ENCODE results near the gene OAS3.
"Not testable (repeated sequence)": the region's sequence is repeated elsewhere in the genome, so short reads cannot be mapped to it uniquely, and the experiment has no call there.

The OAS3 gene, protein sequence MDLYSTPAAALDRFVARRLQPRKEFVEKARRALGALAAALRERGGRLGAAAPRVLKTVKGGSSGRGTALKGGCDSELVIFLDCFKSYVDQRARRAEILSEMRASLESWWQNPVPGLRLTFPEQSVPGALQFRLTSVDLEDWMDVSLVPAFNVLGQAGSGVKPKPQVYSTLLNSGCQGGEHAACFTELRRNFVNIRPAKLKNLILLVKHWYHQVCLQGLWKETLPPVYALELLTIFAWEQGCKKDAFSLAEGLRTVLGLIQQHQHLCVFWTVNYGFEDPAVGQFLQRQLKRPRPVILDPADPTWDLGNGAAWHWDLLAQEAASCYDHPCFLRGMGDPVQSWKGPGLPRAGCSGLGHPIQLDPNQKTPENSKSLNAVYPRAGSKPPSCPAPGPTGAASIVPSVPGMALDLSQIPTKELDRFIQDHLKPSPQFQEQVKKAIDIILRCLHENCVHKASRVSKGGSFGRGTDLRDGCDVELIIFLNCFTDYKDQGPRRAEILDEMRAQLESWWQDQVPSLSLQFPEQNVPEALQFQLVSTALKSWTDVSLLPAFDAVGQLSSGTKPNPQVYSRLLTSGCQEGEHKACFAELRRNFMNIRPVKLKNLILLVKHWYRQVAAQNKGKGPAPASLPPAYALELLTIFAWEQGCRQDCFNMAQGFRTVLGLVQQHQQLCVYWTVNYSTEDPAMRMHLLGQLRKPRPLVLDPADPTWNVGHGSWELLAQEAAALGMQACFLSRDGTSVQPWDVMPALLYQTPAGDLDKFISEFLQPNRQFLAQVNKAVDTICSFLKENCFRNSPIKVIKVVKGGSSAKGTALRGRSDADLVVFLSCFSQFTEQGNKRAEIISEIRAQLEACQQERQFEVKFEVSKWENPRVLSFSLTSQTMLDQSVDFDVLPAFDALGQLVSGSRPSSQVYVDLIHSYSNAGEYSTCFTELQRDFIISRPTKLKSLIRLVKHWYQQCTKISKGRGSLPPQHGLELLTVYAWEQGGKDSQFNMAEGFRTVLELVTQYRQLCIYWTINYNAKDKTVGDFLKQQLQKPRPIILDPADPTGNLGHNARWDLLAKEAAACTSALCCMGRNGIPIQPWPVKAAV

GRCh38 chr12:112937741-112938719, at the start of gene OAS3:
Gene OAS3, plus strand, starts transcription at chr12:112938474. Its CDS starts 57 bp downstream, at chr12:112938531.
- no peak for DNase-seq

- DNase-seq, result no peak
Observed at GRCh38 chr12:112891093-112892024, 46.9 kb upstream of the OAS3 start.

DNA sequence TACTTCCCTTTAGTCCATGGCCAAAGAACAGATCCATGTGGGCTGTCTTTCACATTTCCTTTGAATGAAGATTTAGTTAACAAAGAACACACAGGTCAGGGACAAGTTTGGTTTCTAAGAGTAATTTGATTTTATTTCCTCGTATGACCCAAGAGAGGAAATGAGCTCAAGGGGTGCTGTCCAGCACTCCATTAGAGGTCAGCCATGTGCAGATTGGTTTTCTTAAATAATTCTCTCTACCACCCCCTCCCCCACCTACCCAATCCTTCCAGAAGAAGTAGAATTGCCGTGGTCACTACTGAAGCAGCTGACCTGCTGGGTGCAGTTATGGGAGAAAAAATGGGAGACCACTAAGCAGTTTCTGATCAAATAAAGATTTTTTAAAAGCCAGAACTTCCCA, 45.4 kb upstream of the OAS3 start:
- no peak for DNase-seq

GRCh38 chr12:112894128-112894527, 44.1 kb upstream of the OAS3 start:
- DNase-seq, result no peak

- DNase-seq, result no peak
Observed at GRCh38 chr12:112898380-112898779, 39.9 kb upstream of the OAS3 start.

- no peak for DNase-seq
Observed at GRCh38 chr12:112900298-112901145, 37.8 kb upstream of the OAS3 start.

DNA sequence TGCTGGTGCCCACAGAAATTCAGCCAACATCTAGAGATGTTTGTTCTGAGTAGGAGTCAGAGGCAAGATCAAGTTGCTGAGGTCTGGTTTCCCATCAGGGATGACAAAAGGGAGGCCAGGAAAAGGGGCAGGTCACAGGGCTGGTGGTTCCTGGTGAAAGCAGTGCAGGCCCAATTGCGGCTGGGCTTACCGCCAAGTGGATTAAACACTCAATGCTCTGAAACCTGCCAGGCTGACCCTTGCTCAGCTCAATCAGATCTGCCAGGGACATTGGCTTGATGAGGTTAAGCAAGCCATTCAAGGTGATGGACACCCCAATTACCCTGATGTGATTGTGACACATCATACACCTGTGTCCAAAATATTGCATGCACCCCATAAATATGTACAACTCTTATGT, 37.0 kb upstream of the OAS3 start:
- DNase-seq, result no peak

DNA sequence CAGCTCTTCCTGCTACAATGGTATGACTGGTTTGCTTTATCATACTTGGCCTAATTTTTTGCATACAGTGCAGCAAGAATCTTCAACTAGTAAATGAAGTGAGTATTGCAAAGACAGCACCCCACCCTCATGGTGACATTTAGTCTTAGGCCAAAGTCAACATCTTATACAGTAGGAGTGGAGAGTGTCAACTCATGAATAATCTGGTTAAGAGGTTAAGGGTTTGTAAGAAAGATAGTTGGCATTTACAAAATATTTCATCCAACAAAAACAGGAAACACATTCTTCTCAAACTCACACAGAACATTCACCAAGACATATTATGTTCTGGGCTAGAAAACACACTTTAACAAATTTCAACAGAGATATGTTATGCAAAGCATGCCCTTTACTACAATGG, 33.7 kb upstream of the OAS3 start:
- no peak for DNase-seq

DNA sequence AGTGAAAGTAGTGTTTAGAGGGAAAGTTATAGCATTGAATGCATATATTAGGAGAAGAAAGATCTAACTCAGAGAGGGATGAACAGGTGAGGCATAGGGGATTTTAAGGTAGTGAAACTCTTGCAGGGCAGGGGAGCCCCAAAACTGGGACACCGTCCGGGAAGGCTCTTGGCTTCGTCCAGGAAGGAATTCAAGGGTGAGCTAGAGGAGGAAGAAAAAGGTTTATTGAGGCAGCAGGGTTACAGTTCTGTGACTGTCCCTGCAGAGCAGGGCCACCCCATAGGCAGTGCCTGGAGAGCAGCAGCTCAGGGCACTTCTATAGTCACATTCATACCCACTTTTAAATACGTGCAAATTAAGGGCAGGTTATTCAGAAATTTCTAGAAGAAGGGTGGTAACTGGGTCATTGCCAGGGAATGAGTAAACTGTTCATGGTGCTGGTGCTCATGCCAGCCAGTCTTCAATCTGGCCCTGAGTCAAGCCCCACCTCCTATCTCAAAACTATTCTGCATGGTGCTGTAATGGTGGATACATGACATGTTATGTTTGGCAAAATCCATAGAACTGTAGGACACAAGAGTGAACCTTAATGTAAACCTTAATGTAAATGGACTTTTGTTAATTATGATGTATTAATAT, 32.7 kb upstream of the OAS3 start:
- DNase-seq, result no peak

DNA sequence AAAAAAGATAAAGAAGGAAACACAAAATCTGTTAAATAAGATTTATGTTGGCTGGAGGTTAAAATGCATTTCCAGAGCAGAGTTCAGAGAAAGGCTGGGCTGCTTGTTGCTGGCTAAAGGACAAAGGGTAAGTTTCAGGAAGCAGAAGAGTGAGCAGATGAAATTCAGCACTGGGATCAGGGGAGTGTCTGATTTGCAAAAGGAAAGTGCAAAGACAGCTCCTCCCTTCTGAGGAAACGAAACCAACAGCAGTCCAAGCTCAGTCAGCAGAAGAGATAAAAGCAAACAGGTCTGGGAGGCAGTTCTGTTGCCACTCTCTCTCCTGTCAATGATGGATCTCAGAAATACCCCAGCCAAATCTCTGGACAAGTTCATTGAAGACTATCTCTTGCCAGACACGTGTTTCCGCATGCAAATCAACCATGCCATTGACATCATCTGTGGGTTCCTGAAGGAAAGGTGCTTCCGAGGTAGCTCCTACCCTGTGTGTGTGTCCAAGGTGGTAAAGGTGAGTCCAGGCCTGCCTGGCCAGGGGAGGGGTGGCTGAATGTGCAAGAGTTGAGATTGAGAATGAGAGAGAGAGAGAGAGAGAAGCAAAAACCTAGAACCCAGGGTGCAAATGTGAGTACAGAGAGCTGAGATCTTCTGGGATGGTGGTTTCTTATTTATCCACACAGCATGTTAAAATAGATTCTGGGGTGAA, 31.4 kb upstream of the OAS3 start, which contains the start of gene OAS1:
Gene OAS1 (plus strand): TSS at position 251 of the 703 bp plus-strand sequence. CDS start 78 bp downstream, at position 329.
- no peak for DNase-seq

DNA sequence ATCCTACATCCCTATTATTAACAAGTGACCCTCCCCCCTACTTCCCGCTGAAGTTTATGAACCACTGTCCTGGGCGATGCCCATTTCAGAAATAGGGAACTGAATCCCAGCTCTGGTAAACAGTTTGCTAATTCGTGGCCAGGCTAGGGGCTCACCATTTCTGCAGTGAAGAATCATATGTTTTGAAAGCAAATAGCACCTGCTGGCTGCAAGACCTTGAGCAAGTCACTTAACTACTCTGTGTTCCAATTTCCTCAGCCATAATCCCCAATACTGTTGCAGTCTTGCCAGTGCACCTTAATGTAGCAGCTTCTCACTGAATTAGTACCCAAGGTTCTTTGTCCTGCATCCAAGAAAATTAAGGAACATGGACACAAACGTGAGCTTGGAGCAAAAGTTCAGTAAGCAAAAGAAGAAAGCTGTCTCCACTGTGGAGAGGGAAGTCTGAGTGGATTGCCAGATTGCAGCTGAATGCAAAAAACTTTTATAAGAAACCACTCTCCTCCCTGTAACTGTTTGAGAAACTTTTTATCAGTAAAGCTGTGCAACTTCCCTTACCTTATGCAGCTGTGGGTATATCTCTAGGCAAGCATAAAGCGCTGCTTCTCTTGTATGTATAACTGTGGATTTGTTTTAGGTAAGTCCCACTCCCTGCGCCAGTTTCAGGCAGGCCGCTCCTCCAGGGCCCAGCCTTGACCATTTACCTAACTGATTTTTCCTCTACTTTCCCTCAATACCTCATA, 30.7 kb upstream of the OAS3 start:
- no peak for DNase-seq

- DNase-seq, result no peak
Observed at GRCh38 chr12:112908548-112908947, 29.7 kb upstream of the OAS3 start.

DNA sequence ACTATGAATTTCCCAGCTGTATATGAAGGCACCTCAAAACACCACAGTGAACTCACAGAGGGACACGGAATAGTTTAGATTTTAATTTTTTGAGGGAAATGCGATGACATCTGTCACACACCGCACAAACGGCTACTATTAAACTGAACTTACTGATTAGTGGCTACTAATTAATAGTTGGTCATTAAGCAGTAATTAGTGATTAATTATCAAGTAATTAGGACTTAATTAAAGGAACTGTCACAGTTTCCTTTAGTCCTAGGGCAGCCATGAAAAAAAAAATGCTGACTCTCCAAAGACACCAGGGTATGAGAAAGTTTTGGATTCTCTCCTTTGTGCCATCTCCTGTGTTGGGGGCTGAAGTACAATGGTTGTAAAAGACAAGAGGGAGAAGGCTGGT, 28.6 kb upstream of the OAS3 start:
- no peak for DNase-seq

- DNase-seq, result no peak
Observed at GRCh38 chr12:112913038-112913688, 25.1 kb upstream of the OAS3 start.

DNA sequence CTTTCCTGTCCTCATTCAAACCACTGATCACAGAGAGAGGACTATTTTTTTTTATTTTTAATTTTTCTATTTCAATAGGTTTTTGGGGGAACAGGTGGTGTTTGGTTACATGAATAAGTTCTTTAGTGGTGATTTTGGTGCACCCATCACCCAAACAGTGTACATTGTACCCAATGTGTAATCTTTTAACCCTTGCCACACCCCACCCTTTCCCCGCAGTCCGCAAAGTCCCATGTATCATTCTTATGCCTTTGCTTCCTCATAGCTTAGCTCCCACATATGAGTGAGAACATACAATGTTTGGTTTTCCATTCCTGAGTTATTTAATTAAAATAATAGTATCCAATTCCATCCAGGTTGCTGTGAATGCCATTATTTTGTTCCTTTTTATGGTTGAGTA, 24.4 kb upstream of the OAS3 start:
- DNase-seq, result not testable (repeated sequence)

- no peak for DNase-seq
Observed at GRCh38 chr12:112916270-112916669, 22.0 kb upstream of the OAS3 start.

- no peak for DNase-seq
Observed at GRCh38 chr12:112919121-112919520, 19.2 kb upstream of the OAS3 start.

DNA sequence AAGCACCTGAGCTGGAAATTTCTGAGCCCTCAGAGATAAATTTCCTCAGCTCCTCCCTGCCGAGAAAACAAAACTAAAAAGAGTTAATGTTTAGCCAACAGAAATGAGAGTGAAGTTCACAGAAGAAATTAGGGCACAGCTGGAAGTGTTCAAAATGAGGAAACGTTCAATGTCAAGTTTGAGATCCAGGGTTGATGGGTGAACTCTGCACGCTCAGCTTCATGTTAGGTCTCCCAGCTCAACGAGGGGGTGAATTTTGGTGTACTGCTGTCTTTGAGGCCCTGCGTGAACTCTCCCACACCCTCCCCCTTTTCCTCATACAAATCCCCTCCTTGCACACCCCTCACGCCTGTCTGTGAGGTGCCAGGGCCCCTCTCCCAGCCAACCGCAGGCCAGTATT, 13.3 kb upstream of the OAS3 start:
- no peak for DNase-seq
